NCI-H446 treated with DMSO at 0.1 percent for 48 hours (cell line): ENCODE data around the gene SREBF1.

ENCODE experiments used
- DNase-seq: peaks from one replicate; lab custom pipeline; 2025; lab: John Stamatoyannopoulos, UW

SREBF1 gene

DNA sequence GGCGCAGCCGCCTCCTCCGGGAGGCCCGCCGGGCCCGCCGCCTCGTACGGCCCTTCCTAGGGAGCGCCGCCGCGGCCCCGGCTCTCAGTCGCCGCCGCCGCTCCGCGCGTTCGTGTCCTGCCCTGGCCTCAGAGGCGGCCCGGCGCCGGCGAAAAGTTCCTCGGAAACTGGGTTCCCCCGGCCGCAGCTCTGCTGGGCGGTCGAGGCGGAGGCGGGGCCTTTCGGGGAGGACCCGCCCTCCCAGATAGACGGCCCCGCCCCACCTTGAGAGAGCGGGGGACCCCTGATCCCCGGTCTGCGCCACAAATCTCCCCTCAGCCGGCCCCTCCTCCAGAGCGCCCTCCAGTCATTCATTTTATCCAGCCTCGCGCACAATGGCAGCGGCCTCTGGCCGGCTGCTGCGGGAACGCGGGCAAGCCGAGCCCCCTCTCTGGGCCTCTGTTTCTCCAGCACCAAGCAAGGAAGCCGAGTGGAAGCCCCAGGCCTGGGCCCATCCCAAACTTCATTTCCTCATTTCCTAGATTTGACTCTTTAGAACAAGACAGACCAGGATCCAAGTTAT, at the start of gene SREBF1:
TSS of gene SREBF1 (minus strand) at position 169 of the 562 bp plus-strand sequence. CDS start 169 bp downstream, outside the sequence.
- no peak for DNase-seq

DNA sequence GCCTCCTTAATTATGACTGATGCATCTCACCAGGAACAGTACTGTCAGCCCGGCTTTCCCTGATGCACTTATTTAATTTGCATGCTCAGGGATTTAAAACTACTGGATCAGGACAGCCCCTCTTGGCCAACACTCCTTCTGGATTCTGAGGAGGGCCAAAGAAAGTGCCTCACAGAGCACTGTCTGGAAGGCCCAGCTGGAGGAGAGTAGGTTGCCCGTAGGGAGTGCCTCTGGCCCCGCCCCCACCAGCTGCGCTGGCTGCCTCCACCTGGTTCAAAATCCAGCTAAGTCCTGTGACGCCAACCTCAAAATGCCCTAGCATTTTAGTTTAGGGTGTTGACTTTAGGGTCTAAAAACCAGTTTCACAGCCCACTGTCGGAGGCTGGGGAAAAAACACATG, 49.4 kb upstream of the SREBF1 start:
- DNase-seq, result no peak

DNA sequence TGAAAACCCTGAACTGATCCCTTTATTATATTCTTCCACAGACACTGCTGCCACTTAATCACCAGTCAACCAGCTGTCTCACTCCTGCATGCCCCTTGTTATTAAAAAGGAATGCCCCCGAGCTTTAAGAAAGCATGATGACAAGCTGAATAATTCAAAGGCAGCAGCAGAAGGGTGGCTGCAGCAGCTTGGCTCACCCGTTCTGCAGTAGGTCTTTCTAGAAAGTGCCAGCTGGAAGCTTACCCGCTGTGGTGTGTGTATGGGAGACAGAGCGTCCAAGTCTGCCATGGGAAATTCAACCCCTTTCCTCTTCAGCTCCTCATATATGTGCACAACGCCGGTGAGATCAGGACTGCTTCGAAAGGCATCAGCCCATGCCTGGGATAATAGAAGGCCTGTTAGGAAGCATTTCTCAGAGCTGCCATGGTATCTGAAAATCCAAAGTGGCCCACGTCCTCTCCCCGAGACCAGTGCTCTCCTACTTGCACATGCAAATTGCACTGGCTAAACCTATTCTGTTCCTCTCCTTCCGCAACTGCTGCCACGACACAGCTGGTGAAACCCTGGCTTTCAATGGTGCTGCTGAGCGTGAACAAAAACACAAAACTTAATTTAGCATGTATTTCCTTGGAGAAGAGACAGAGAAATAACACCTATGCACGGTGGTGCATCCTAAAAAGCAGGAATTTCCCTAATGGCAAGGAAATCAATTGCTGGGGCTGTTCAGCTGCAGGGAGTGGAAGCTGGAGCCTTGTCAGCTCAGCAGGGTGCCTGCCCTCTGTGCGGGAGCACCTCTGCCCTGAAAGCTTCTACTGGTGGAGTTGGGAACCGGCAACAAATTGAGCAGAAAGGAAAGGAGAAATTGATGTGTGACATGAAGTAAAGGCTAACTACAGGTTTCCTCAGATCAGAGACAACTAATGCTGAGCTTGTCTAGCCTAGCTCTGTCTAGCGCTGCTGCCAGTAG, 47.9 kb upstream of the SREBF1 start:
- peak; percentile 14 for DNase-seq

DNA sequence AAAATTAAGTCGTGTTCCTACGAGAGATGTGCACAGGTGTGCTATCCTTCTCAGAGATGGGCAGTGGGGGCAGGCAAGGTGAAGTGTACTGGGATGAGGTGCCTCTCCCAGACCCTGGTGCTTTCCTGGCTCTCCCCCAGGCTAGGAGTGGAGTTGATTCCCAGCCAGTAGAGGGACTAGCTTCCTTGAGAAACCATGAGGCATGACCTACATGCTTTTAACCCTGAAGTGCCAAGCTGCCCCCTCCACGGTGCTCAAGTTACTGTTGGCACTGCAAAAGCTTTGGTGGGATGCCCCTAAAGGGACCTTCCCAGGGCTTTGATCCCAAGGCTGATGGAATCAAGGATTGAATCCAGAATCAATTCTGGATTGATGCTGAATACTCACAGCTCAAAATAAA, 47.0 kb upstream of the SREBF1 start:
- no peak for DNase-seq

DNA sequence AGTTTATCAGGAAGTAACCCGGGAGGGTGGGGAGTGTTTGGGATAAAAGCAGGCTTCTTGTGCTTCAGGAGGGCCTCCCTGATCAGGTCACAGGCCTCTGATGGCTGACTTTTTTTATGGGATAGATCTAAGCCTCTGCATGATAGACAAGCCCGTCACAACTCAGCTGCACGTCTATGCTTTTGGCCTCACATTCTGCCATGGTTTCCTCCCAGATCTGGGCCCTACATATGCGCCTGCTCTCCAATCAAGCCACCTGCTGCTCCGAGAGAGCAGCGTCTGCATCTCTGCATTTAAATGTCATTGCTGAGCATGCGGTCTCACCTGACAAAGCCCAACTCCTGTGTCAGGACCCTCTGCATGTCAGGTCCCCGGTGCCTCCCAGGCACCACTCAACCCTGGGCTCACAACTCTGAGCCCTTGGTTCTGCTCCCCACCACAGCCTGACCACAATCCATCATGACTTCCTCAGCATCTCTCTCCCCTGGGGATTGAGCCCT, 45.3 kb upstream of the SREBF1 start:
- no peak for DNase-seq

DNA sequence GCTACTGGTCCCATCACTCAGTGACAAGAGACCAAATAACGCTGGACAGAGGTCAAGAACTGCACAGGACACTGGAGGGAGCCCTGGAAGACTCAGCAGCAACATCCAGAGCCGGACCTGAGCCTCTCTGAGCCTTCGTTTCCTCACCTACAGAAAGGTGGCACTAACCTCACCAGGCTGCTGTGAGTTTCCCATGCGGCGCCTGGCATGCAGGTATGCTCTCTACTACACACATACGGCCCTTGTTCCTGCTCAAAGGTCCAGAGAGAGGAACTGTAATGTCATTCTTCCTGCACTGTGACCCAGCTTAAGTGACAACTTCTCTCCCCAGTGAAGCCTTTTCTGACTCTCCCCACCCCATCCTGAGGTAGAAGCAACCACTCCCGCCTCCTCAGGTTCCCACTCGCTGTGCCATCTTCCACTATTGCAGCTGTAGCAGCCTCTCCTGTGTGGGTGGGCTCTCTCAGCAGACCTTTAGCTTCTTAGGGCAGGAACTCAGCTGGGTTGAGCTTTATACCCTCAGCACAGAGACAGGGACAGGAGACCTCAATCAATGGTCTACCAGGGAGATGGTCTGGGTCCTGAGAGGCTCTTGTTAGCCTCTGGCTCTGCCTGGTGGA, 43.9 kb upstream of the SREBF1 start:
- DNase-seq, result no peak

DNA sequence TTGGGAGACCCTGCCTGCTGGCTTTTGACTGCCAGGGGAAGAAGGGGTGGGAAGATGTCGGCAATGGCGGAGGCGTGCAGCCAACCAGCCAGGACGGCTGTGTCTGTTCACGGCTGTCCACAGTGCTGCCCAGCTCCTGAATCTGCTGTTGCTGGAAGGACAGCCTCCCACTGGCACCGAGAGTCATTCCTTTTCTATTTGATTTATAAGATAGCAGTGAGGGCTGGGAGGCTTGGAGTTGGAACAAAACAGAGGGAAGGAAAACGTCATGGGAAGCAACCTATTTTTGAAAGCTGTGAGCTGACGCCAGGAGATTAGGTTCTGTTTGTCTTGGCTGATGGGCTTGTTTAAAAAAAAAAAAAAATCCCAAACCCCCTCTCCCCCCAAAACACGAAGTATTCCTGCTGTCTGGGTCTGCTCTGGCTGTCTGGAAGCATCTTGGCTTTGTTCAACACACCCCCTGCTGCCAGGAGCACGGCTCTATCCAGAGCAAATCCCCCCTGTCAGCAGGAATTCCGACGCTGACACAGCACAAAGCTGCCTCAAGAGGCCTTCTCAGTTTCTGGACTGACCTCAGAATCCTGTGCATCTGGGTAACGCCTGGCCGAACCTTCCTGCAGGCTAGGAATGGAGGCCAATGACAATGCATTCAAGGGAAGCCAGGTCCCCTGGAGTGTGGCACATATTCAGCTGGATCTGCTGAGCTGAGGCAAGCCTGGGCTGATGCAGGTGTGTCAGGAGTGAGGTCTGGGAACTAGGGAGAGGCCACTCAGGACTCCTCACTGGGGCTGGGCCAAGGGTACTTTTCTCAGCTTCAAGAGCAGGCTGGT, 41.0 kb upstream of the SREBF1 start:
- peak; percentile 94 for DNase-seq

DNA sequence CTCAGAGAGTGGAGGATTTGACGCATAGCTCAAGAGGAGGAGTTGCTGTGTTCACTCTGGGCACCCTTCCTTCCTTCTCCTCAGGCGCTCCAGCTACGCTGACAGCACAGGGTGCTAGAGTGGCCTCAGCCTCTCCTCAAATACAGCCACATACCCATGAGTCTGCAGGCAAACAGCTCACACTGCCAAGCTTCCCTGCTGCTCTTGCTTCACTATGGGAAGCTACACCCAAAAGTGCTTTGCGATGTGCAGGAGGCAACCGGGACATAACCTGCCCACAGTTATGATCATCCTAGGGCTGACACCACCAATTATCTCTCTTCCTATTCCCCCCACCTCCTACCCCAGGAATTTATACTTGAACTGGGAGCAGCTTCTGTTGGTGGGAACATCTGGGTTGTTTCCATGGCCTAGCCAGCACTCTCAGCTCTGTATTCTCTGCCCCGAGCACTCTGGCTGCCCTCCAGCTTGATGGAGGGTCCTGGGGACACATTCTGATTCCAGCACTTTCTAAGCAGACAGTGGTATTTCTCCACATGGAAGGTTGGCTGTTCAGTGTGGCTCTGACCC, 40.3 kb upstream of the SREBF1 start:
- no peak for DNase-seq

DNA sequence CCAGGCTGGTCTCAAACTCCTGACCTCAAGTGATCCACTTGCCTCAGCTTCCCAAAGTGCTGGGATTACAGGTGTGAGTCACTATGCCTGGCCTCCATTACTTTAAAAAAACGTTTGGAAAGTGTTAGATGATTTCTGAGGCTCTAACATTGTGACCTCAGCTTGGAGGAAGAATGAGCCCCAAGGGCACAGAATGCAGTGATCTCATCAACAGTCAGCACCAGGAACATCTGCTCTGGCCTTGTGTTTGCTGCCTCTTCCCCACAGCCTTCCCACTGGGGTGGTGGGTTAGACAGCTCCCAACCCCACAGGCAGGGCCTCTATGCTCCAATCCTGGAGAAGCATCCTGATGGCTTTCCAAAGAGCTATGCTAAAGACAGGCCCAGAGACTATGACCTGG, 37.7 kb upstream of the SREBF1 start:
- DNase-seq, result no peak

DNA sequence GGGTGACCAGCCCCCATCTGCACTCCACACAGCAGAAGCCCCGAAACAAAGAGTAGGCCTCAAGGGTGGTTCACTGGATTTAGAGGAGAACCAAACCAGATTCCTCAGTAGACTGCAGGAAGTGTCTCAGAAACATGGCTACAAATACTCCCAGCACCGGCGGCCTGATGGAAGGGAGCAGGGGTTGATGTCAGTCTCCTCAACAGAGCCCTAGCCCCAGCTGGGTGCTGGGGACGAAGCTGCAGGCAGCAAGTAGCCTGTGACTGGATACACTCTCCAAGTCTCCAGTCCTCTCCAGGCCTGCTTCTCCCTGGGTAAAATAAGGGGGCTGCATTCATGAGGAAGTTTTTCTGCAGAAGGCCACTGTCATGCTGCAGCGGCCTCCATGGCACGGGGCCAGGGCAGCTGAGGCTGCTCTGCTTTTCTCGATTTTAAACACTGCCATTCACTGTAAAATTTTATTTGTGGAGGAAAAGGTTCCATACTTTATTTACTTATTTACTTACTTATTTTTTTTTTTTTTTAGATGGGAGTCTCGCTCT, 36.7 kb upstream of the SREBF1 start:
- DNase-seq, result no peak

DNA sequence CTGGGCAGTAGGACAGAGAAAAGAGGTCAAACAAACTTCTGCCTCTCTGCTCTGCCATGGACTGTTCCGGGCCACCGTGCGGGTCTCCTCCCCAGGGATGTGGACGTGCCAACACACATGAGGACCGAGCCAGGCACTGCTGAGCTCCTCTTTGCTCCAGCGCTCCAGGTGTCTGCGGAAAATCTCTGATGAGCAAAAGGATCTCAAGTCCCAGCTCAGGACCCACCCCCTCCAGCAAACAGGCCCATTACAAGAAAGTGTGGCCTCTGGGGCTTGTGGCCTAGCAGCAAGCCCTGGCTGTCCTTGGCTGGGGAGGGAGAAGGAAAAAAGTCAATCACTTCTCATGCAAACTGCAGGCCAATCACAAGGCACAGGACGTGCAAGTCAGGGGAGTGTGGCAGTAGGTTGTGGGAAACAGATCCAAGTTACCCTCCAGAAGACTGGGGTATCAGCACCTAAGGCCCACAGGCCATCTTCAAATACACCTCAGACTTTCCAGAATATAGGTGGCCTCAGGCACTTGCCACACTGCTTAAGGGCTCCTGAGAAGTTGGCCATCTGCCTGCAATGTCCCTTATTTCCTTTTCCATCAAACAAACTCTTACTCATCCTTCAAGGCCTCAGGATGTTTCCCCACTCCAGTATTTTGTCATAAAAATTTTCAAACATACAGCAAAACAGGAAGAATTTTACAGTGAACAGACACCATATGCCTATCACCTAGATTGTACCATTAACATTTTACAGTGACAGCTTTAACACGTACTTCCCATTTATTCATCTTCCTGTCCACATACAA, 36.0 kb upstream of the SREBF1 start:
- DNase-seq, result no peak

DNA sequence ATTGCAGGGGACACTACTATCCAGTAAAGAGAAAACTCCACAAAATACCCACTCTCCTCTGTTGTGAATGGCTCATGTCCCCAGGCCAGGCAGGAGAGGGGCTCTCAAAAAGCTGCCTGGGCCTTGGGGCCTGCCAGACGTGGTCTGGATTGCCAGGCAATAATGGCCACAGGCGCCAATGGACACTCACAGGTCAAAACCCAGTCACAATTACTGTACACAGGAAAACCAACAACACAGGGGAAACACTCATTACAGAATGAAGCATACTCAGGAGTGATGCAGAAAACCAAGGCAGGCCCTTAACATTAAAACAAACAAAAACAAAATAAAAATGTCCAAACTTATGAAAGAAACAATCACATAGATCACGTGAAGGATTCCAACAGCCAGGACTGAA, 35.1 kb upstream of the SREBF1 start:
- DNase-seq, result no peak

DNA sequence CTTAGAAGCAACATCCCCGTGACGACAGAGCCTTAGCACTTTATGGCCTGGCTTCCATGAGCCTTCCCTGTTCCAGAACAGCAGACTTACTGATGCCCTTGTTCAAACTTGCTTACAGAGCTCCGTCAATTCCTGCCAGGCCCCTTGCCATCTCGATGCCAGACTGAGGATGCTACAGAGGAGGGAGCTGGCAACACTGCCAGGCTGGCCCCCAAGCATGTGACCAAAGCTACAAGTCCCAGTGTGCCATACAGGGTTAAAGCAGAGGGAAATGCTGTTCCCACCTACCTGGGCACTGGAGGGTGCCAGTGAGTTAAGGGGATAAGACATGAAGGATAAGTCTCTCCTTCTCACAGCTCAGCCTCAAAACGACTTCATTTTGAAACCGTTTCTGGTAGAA, 33.5 kb upstream of the SREBF1 start:
- no peak for DNase-seq

DNA sequence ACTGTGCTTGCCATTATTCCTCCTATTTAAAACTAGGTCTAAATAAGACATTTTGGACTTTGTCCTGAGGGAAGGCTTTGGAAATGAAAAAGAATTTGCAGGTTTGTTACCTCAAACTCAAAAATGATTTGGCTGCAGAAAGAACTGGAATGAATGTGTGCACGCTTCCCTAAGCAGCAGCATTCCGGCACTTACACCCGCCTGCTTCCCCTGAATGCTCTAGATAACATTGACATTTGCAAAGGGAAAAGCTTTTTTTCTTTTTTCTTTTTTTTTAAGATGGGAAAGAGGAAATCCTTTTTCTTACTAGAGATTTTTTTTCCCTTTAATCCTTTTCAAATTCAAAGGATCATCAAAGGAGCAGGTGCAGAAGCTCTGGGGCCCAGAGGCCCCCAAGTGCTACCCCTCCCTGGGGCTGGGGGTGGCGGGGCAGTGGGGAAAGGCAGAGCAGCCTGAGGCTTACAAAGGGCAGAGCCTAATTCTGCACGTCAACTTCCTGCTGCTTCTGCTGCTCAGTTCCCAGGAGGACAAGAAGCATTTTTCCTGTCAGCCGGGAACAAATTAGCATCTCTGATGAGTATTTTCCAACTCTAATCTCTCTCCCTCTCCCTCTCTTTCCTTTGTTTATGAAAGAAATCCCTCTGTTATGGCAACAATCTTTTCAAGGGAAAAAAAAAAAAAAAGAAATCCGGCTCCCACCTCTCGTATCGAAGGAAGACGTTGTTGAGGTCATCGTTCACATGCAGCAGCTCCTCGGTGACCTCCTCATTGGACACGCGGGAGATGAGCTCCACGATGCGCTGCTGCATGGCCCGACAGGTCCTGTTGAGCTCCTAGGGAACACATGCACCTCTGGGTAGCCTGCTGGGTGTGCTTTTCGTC, 32.1 kb upstream of the SREBF1 start:
- DNase-seq, result no peak

DNA sequence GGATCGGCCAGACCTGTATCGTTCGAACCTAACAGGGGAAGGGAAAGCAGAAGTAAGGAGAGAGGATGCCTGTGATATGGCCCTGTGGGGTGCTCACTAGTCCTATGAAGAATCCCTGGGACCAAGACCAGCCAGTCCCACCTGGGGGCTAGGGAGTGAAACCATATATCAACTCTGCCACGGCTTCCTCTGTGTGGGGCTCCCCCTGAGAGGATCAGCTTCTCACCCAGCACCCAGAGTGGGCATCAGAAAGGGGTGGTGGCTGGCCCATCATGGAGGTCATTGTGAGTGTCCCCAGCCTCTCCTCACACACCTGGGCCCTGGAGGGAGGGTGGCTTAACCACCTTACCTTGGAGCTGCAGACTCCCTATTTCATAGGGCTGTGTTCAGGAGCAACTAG, 30.1 kb upstream of the SREBF1 start:
- no peak for DNase-seq

DNA sequence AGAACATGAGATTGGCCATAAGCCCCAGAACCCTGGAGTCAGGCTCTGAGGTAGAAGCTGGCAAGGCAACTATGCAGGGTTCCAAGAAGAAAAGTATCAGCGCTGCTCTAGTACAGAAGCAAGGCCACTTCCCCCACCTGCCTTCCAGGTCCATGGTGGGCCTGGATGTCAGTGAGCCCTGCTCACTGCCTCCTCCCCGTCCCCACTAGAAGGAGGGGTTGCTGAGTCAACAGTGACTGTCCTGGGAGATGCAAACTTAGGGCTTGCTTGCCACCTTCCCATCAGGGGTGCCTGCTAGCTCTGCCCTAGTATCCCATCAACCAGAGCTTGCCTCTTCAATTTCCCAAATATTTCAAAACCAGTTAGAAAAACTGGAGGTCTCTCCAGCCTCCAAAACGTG, 29.6 kb upstream of the SREBF1 start:
- DNase-seq, result no peak

DNA sequence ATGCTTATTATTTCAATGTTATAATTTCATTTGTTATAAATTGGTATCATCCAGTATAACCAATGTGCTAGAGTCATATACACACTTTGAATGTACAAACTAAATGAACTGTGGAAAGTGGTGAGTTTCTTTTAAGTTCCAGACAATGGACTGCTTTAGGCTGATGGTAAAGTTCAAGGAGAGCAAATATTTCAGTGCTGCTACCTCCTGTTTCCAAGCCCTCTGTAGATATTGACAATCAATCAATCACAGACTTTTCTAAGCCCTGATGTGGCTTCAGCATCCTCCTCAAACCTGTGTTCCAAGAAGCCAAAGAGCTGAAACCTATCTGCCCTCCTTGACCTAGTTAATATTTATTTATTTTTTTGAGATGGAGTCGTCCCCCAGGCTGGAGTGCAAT, 28.2 kb upstream of the SREBF1 start:
- DNase-seq, result no peak

DNA sequence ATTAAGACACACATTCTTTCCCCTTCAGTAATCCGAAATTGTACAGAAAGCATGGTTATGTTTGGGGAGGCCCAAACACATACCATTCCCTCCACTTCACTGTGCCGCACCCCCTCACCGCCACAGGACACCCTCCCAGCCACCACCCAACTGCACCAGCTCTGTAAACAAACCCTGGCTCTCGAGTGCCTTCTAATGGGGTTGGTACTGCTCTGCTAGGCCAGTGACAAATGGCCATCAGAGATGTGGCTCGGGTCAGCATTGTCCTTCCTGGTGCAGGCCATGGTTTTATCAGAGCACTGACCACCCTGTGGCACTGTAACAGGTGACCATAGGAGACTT, 24.0 kb upstream of the SREBF1 start:
- DNase-seq, result no peak

DNA sequence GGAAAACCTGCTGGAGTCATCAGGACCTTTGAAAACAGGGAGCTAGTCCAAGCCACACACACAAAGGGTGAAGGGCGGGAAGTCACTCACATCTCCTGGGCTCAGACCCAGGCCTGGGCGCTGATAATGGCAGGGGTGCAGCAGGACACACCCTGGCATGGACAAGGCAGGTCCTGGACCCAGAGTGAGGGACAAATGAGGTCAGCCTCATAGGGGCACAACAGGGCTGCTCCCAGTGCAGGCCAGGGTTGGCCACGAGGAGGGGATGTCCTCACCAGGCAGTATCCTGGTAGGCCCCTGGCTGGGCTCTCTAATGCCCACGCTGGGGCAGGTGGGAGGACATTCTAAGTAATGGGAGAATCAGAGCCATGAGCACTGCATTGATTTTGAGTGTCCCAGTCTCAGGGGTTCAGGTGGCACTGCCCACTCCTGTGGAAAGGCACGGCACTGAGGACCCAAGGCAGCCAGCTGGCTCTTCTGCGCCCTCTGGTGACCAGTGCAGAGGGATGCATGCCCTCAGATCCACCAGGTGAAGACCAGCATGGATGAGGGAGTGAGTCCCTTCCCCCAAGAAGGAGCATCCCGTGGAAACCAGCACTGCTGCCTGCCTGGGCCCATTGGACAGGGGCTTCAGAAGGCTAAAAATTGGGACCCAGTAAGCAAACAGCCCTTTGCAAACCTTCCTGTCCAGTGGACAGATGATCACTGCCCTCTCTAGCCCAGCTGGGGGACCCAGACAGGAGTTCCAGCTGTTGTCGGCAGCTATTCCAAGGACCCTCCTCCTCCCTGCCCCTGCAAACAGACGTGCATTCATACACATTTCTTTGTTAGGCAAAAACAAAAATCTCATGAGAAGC, 23.4 kb upstream of the SREBF1 start:
- DNase-seq, result no peak
